ENCODE measurements around the gene ALDH2. TPM values are rescaled to one million over a fixed set of nuclear protein-coding genes. Genes with fewer than 3 reads are reported as not detected.
"Not testable (repeated sequence)": the region's sequence is repeated elsewhere in the genome, so short reads cannot be mapped to it uniquely, and the experiment has no call there.

Gene ALDH2
- total RNA-seq, 1 donor from 2014 or later: 15.4 TPM

GRCh38 chr12:111789779-111790178, 23.0 kb downstream of the ALDH2 start:
- DNase-seq: no peak

- DNase-seq: no peak
Measured at GRCh38 chr12:111791507-111791906, 24.8 kb downstream of the ALDH2 start.

GRCh38 chr12:111792155-111792855, 25.6 kb downstream of the ALDH2 start:
- DNase-seq: no peak

- no peak for DNase-seq
Measured at GRCh38 chr12:111792856-111793235, 26.1 kb downstream of the ALDH2 start.

GRCh38 chr12:111798182-111798581, 31.4 kb downstream of the ALDH2 start:
- no peak for DNase-seq

- no peak for DNase-seq
Measured at GRCh38 chr12:111799758-111800157, 33.0 kb downstream of the ALDH2 start.

- no peak for DNase-seq
Measured at GRCh38 chr12:111803038-111803626, 36.4 kb downstream of the ALDH2 start.

- no peak for DNase-seq
Measured at GRCh38 chr12:111803851-111804250, 37.1 kb downstream of the ALDH2 start.

GRCh38 chr12:111806304-111806703, 39.6 kb downstream of the ALDH2 start:
- DNase-seq: no peak

GRCh38 chr12:111807232-111807631, 40.5 kb downstream of the ALDH2 start:
- no peak for DNase-seq

- DNase-seq: peak; percentile 32
Measured at GRCh38 chr12:111812881-111813741, 46.4 kb downstream of the ALDH2 start.

- no peak for DNase-seq
Measured at GRCh38 chr12:111816065-111816615, 49.4 kb downstream of the ALDH2 start.

- not testable (repeated sequence) for DNase-seq
Measured at GRCh38 chr12:111816898-111817297, 50.2 kb downstream of the ALDH2 start.

GRCh38 chr12:111818340-111818739, 51.6 kb downstream of the ALDH2 start:
- no peak for DNase-seq

- no peak for DNase-seq
Measured at GRCh38 chr12:111819191-111820158, 52.7 kb downstream of the ALDH2 start.

- not testable (repeated sequence) for DNase-seq
Measured at GRCh38 chr12:111820828-111821227, 54.1 kb downstream of the ALDH2 start.

- DNase-seq: no peak
Measured at GRCh38 chr12:111822886-111823285, 56.2 kb downstream of the ALDH2 start.

- no peak for DNase-seq
Measured at GRCh38 chr12:111823891-111824290, 57.2 kb downstream of the ALDH2 start.

GRCh38 chr12:111824312-111824711, 57.6 kb downstream of the ALDH2 start:
- DNase-seq: not testable (repeated sequence)

GRCh38 chr12:111825509-111825908, 58.8 kb downstream of the ALDH2 start:
- DNase-seq: no peak

GRCh38 chr12:111826316-111826715, 59.6 kb downstream of the ALDH2 start:
- no peak for DNase-seq

- no peak for DNase-seq
Measured at GRCh38 chr12:111826992-111827391, 60.3 kb downstream of the ALDH2 start.

Data from occipital lobe (tissue), 2 donors.